ENCODE data around the gene OPCML.

Gene OPCML

DNA sequence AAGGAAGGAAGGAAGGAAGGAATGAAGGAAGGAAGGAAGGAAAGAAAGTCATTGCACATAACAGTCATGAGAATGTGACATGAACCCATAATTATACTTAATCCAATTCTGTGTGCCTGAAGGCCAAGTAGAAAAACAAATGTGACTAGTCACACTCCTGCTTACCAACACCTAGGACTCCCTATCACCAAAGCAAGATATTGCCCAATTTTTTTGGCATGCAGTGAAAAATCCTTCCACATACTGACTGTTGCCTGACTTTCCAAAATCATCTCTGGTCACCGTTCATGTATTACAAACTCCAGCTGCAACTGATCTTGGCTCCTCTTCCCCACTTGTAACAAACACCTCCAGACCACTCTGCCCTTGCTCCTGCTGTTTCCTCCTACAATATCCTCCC, 516.8 kb downstream of the OPCML start:
- DNase-seq: no peak

DNA sequence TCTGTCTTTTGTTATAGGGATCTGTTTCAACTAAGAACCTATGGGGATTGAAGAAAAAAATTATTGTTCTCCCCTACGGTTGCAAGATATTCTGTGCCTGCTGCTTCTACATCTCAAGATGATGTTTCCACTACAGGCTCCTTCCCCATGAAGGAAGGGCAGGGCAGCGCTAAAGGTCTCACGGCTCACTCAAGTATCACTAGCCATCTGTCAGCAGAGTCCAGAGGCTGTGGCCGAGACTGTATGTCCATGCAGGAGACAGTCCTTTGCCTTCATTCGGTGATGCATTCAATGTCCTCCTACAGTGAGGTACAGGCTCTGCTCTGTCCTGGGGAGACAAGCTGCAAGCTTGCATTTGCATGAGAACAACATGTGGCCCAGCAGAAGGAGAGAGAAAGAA, 518.0 kb downstream of the OPCML start:
- DNase-seq: no peak

DNA sequence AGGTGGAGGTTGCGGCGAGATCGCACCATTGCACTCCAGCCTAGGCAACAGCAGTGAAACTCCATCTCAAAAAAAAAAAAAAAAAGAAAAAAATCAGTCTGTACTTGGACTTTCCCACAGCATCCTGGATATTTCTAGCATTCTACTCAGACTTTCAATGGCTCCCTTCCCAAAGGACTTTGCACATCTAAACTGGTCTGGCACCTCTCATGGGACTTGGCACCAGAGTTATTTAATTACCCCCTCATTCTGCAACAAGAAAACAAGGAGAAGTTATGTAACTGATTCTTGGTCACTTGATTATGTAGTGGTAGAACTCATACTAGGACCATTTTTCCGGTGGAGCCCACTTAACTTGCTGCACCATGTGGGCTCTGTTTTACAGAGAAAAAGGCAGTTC, 519.5 kb downstream of the OPCML start:
- DNase-seq: no peak

DNA sequence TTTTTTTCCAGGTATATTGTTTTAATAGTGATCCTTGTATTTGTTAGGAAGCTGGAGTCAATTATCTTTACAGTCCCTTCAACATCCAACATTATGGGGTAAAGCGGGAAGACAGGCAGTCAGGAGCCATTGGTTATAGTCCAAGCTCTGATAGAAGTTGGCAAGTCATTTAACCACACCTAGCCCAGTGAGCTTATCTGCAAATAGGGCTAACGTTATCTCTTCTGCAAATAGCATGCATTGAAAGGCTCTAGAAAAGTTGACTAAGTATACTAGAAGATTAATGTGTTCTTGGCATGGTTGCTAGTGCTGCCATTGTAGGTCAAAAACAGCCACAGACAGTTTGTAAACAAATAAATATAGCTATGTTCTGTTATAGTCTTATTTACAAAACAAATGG, 520.7 kb downstream of the OPCML start:
- DNase-seq: no peak

DNA sequence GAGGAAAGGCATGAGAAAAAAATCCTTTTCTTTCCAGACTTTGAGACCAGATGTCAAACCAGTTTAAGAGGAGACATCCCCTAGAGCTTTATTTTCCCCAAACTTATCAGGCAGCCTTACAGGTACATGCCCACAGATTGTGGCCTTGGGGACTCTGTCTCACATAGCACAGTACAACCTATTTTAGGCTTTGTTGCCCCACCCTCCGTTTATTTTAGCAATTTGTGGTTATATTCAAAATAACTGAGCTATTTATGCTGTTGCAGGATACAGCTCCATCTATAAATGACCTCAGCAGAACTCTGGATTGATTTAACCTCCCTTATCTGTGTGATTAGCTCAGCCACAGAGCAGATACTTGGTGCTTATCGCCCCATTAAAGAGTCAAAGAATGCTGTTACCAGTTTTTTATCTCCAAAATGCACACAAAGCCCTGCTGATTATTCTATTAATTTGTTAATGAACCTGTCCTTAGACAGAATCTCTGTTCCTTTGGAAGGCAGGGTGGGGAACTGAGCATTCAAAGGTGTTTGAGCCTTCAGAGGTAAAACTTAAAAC, 525.2 kb downstream of the OPCML start:
- no peak for DNase-seq

DNA sequence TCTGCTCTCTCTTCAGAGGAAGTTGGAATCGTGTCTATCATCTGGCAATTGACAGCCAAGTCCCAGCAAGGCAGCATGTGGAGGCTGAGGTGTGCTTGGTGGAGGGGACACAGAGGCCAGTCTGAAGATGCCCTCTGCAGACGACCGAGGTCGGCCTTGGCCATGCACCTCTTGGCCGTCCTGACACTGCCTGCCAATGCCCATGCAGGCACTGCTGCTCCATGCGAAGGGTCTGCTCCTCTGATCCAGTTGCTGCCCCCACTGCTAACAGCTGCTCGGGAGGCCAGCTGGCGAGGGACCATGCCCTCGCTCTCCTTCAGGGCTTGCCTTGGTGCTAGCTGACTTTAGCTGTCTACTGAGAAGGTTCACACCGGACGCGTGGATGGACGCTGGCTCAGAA, 527.9 kb downstream of the OPCML start:
- no peak for DNase-seq

DNA sequence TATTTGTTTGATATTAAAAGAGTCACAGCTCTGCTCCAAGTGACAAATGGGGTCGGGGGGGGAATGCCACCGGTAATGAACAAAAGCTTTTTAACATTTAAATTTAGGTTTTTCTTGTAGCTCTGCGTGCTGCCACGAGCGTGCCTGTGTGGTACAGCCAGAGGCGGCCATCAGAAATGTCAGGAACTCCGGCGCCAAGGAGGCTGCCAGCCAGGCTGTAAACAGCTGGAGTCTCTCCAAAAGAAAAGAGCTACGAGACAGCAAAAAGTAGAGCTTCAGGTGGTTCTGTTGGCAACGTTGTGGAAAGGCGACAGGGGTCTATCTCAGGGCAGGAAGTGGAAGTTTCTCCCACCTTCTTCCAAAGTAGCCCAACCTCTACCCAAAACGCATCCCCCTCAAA, 532.8 kb downstream of the OPCML start:
- DNase-seq: peak; percentile 78

DNA sequence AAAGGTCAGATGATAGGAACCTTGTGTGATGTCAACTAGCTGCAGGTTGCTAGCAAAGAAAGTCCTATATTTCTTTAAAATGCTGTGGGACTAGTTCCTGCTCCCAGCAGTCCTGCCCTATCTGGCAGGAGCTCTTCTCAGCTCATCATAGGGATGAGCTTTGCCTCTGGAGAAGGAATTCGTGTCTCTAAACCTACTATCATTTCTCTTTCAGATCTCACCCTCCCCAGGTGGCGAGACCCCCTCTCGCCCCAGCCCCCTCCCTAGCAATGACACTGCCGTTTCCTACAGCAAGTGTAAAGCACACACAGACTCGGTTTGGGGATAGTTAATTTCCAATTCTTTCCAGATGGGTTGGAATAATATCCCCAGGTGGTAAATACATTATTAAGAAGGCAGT, 533.3 kb downstream of the OPCML start:
- DNase-seq: no peak

DNA sequence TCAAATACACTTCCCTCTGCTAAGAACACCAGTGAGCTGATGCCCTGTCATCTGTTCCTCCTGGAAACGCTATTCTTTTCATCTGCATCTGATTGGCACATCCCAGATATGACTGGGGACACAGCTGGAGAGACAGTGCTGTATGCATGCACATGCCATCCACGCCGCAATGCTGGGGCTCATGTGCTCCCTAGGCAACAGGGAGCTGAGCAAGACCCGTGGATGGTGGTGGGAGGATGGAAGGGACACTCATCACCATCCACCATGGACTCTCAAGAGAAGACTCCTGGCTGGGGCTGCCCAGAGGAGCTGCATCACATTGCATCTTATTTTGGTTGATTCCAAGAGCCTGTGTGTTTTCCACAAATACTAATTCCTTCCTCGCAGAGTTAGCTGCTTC, 534.9 kb downstream of the OPCML start:
- DNase-seq: no peak

DNA sequence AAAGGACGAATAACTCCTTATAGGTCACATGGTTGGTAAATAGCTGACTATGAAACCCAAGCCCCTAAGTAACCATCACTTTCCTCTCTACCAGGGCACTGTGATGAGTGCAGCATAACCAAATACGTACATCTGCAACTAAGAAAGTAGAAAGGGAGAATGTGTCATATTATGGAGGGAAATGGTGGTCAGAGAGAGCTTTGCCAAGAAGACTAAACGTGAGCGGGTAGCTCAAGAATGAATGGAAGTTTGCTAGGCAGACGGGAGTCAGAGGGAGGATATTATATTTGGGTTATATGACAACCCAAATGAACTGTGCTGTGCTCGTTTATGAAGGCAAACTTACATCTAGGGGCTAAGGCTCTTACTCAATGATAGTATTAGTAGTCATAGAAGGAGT, 537.3 kb downstream of the OPCML start:
- no peak for DNase-seq

DNA sequence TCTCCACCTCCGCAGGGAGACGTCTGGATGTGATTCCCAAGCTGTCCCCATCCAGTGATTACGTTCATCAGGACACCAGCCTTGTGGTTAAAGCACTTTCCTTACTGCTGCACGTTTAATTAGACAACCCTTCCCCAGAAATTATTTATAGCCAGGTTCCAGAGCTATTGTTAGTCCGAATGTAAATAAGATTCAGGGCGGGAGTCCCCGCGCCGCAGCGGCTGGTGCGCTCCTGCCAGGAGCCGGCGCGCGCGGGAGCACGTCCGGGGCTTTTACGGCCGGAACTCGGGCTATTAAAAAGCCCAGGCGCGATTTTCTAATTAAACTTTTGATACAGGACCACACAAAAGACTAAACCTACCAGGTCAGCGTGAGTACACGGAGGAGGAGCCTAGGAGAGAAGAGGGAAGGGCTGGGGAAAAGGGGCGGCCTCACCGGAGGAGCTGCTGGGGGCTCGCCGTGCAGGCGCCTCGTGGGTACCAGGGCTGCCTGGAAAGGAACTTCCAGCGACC, 538.3 kb downstream of the OPCML start:
- DNase-seq: peak; percentile 67

DNA sequence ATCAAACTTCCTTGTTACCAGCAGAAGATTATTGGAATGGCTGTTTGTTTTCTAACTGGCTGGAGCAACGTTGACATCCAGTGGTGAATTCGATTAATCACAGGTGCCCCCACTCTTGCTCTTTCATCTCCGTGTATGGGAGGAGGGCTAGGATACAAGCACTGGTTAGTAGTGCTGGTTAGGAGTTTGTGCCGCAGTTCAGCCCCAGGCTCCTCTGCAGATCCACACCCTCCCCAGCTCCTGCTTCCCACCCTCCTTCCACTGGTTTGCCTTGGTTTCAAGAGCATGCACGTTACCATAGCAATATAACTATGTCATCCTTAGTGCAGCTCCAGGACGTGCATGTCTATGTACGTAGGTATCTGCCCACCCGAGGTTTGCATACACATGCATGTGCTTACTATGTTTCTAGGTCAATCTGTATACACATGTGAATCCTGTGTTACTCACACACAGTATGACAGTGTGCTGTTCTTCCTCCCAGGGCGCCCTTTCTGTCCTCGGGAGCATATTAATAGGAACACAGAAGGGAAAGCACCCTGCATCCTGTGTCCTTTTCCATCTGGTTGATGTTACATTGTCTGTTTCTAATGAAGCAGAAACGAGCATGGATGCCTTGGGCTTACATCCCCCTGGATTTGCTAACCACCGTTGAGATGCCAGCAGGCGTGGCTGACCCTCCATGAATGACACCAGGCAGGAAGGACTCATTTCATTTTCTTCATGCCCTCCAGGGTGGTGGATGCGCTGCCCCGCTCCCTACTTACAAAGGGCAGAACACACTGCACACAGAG, 539.3 kb downstream of the OPCML start:
- DNase-seq: peak; percentile 75

DNA sequence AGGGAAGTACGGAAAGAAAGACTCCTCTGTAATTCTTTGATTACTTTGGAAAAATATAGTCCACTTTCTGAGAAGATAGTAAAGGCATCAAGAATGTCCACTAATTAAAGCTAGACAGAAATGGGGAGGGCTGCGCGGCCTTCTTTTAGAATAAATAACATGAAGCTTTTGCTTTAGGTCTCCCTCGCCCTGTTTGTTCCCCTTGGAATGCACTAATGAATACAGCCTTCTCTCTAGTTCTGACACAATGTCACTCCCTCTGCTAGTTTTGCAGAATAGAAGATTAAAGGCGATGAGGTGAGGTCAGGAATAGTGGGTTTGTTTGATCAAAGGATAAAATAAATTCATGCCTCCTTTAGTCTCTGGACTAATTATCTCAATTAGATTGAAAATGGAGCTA, 543.9 kb downstream of the OPCML start:
- no peak for DNase-seq

DNA sequence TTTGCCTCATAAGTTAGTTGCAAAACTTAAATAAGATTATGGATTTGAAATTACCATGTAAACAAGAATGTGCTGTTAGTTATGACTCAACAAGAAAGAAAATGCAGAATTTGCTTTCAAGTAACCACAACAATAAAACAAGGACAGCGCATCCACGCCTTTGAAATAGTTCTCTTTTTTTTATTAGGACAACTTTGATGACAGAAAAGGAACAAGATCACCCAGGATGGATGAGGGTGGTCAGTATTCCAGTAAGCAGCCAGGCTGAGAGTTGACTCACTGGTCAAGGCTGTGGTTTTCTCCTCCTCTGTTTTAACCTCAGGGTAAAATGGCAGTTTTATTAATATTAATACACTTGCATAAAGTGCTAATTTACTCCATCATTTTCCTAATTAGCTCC, 544.4 kb downstream of the OPCML start:
- DNase-seq: no peak

DNA sequence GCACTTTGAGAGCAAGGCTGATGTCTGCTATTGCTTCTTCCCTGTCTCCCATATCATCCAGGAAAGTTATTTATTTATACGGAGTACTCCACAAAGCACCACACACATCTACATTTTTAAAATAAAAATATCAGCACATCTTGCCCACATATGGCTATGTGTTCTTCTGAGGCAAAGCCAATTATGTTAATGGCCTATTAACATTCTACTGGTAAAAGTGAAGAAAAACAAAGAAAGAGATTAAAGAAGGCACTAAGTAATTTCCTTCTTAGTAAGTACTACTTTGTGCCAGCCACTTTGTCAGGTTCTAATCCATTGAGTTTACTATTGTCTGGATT, 548.7 kb downstream of the OPCML start:
- DNase-seq: no peak

DNA sequence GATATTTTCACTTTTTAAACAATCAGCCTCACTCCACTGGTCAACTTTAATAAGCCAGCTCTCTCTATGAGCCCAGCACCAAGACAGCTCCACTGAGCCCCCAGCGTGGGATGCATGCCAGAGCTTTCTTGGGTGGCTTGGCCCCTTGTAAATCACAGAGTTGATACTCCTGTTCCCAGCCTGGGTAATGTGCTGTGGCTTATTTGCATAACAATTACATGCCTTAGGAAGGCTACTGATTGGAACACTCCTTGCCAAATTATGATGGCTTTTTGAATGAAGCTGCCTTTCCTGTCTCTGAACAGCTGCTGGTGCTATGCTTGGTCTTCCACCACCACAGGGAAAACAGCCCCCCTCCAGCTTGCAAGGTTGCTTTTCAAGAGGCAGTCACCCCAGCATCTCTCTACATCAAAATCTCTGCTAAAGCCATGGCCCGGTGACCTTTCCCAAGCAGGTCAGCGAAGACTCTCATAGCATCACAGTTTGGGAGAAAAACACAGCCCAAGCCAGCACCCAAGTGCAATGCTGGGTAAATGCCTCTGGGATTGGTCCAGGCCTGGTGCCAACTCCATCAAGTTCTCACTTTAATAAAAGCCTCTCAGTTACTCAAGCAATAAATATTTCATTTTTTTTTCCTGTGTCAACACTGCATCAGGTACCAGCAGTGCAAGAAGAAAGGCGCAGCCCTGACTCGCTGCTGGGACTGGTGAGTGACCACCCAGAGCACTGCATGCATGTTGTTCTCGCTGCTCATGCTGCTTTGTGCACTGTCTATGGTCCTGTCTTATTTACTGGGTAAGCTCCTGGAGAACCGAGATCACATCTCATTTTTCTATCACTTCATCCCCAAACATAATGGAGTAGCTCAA, 549.3 kb downstream of the OPCML start:
- DNase-seq: peak; percentile 42

DNA sequence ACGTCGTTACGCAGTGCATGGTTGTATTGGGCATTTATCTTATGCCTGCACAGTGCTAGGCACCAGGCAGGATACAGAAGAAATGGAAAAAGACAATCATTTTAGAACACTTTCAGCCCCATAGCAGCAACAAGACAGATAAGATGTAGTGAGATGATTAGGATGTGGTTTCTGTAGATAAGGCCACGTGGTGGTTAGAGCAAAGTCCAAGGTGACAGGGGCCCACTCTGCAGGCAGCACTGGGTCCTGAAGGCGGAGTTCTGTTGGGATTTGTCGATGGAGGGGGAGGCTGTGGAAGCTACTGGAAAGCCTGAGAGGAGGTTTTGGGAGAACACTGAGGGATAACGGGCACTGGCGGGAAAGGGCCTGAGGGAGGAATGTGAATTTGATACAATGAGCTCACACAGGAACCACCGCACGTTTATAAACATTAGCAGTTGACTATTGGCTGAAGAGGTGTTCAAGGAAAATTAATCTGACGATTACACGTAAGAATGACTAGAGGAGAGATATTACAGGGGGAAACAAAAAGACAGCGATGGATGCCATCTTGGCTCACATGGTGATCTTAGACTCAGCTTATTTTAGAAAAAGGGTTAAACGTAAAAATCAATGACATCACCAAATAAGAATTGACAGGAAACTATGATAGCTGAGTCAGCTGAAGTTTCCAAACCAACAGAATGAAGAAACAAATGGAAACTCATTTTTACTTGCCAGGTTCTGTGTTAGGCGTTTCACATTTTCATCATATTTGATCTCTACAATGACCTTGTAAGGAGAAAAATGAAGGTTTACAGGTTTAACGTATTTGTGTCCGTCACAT, 551.0 kb downstream of the OPCML start:
- no peak for DNase-seq

DNA sequence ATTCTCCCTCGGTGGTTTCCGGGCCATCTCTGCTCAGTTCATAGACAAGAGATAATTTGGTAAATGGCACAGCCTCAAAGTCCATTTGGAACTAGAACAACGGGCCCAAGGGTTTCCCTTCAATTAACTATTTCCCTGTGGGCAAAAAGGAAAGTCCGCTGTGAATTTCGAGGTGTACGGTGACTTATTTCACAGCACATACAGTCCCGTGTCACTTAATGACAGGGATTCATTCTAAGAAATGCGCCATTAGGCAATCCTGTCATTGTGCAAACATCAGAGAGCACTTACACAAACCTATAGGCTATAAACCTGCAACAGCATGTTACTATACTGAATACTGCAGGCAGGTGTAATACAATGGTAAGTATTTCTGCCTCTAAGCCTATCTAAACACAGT, 551.6 kb downstream of the OPCML start:
- DNase-seq: no peak

DNA sequence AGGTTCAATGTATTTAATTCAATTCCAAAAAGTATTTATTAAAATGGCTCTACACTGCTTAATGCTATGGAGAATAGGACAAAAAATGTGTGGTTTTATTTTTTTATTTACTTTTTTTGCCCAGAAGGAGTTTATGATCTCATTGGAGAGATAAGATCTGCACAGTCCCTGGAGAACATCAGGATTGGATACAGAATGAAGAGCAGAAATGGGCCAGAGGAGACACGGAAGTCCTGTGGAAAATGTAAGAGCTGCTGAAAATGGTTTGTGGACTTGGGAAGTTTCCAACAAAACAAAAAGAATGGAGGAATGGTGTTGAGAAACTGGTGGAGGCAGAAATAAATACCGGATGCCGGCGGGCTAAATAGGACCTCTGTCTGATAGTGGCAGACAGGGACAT, 554.6 kb downstream of the OPCML start:
- DNase-seq: no peak

DNA sequence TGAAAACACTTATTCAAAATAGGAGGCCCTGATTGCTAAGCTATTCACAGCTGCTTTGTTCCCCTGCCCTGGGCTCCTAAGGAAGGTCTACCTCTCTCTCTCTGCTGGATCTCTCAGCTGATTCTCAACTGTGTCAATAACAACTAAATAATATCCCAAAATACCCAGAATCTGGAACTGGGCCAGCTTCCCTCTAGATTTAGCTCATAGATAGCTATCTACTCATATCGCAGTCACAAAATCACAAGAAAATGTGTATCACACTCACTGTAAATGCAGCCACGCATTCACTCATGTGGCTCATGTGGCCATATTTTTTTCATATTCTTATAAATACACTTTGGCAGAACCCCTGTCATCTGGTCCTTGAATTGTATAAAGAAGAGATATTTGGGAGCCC, 555.1 kb downstream of the OPCML start:
- peak; percentile 6 for DNase-seq

DNA sequence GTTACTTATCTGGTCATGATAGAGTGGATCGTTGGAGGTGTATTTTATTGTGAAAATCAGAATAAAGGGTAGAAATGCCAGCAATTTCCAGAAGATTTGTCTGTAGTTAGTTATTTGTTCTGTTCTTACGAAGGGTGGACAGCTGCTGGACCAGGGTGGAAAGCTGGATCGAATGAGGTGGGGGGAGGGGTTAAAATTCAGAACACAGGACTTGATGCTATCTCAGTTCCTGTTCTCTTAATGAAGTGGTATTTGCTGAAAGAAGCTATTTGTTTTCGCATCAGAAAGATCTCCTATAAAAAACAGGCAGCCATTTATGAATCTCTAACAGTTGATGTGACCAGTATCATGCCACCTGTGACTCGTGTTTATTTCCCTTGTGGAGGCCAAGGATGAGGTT, 556.2 kb downstream of the OPCML start:
- no peak for DNase-seq

DNA sequence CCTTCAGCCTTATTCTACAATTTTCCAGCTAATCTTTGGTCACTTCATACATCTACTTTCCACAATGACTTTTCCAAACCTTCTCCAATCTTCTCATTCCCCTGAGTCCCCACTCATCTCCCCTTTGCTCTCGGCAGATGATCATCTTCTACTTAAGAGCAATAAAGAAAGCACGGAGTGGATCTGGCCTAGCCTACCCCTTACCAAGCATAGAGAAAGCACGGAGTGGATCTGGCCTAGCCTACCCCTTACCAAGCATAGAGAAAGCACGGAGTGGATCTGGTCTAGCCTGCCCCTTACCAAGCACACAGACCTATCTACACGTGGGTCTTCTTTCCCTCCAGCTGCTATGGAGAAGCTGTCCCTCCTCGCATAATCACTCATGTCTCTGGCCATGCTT, 558.6 kb downstream of the OPCML start:
- DNase-seq: no peak

DNA sequence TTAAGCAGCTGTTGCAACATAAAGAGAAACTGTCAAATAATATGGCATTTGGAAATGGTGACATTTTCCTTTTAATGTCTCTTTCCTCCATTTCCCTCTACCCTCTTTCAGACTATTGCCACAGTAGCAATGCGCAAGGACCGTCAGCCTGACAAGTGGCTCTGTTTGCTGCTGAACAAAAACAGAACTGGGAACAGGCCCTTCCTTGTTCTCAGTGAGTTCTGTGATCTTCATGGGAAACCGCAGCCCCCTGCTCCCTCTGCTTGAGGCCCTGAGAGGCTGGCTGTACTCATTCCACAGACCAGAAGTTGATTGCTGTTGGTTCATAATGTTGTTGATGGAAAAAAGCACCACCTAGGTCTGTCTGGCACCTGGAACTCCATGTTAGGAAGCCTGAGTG, 559.7 kb downstream of the OPCML start:
- no peak for DNase-seq
